Anterior cingulate cortex (tissue), 58 donors: ENCODE results near the gene LRRC4C.

Experiments used
- DNase-seq, 58 donors: peaks; one replicate each; lab custom pipeline; 2025; lab: John Stamatoyannopoulos, UW

The LRRC4C gene

DNA sequence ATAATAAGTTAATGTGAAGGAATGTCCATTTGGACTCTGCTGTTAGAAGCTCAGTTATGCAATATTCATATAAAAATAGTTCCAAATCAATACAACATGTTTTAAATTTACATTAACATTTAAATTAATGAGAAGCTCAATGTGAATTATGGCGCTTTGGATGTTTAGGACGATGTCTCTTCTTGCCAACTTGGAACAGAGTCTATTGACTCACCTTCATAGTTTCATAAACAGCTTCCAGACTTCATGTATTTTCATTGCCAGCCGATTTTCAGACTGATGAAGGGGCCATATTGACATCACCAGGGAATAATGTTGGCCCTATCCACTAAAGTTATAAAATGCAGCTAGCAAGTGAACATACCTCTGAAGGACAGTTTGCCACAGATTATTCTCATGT lies 1136.2 kb downstream of the LRRC4C start:
- no peak for DNase-seq

DNA sequence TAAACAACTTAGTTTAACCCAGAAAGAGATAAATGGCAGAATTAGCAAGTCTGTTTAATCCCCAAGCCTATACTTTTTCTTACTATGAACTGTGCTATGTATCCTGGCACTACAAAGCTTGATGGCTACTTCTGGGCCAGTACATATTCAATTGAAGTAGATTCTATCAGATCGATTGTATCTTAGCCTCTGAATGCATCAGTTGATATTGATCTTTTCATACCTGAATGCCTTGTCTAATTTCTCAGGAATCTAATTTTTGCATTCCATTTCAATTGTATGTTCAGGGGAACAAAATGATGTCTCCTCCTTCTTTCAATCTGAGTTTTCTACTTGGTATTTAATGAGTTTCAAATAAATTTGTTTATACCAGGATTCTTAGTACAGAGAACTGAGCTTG lies 1137.9 kb downstream of the LRRC4C start:
- no peak for DNase-seq

DNA sequence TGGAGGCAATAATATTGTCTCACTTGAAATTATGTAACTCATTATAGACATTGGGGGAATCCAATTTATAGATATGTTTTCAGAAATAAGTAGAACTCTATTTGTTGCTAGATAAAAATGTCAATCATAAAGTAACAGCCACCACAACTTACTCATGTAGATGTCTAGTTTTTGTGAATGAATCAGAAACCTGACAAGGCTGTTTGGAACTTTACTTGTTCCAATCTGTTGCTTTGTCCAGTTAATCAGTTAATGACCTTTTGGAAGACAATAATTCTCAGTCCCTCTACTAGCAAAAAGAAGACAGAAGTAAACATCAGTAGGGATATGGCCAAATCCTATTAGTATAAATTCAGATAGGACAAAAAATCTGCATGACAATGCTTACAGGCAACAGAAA lies 1143.3 kb downstream of the LRRC4C start:
- DNase-seq = no peak

DNA sequence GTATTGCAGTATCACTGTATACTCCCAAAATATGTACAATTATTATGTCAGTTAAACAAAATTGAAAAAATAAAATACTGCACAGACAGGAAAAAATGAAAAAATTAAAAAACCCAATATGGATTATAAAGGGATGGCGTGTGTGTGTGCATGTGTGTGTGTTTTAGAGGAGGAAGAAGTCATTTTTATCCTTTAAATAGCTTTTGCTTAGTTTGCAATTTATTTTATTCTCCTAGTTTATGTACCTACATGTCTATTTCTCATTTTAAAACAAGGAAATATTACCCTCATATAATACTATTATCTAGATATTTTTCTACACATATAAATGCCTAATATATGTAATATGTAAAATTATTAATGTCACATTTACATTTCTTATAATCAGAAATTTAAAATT lies 1144.3 kb downstream of the LRRC4C start:
- DNase-seq = no peak

DNA sequence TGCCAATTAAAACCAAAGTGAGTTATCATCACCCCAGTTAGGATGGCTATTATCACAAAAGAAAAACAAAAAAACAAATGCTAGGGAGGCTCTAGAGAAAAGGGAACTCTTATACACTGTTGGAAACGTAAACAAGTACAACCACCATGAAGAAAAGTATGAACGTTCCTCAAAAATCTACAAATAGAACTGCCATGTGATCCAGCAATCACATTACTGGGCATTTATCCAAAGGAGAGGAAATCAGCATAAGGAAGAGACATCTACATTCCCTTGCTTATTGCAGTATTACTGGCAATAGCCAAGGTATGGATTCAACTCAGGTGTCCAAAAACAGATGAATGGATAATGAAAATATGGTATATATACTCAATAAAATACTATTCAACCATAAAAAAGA lies 1145.1 kb downstream of the LRRC4C start:
- DNase-seq = no peak

DNA sequence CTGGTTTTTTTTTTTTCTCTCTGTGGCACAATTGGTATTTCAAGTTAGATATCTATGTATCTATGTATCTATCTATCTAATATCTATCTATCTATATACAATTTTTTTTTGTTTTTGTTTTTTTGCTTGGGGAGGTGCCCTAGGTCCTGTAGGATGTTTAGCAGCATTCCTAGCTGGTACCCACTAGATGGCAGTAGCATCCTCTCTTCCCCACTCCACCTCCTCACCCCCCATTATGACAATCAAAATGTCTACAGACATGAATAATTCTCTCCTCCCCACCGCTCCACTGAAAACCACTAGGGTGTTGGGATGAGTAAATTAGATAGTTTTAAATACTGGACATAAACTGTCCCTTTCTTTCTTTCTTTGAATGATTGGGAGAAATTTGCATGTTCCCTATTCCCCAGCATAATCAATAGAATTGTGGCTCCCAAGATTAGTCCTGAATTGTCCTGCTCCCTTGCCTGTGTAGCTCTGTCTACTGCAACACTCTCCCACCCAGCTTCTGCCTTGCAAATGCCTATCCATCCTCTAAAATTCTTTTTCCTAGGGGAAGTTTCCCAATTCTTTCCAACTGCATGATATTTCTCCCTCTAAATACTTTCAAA lies 1152.4 kb downstream of the LRRC4C start:
- DNase-seq = peak in 3 of 58 donors; percentile 19 to 24 (median 19)

DNA sequence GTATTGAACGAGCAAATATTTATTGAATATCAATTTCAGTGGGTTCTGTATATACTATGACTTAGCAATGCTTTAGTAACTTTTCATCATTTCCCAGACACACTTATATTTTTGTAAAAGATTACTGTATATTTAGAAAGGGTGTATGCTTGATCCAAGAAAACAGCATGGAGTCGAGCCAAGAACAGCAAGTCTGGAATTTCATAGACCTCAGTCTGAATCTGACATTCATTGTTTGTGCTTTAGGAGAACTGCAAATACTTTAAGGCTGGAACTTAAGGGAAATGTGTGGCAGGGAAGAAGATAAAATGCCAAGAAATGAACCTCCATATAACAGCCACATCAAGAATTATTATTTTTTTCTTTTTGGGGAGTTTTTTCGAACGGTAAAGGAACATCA lies 1156.8 kb downstream of the LRRC4C start:
- no peak for DNase-seq

DNA sequence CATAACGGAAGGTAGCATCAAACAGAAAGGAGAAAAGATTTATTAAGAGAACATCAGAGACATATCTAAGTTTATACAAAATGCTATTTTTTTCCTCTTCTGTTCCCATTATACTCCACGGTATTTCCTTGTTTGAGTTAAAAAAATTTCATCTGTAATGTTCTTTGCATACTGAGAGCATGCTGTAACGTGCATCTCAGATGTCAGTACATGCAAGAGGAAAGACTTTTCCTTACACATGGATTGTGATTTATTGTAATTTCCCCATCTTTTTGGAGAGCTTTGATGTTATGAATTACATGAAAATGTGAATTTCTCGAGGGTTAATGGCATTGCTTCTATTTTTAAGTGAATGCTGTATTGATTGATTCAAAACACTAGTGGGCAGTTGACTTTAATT lies 1164.0 kb downstream of the LRRC4C start:
- no peak for DNase-seq

DNA sequence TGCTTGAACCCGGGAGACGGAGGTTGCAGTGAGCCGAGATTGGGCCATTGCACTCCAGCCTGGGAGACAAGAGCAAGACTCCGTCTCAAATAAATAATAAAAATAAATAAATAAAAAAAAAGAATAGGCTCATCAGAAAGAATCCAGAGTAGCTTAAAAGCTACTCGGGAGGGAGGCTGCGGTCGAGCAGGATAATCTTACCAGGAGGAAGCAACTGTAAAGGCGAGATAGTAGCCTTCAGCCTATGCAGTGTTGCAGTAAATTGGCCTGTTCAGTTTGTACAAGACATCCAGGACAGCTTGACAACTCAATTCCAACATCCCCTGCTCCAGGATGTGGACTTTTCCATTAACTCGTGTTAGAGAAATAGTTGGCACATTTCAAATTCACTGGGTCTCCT lies 1164.7 kb downstream of the LRRC4C start:
- DNase-seq = no peak

DNA sequence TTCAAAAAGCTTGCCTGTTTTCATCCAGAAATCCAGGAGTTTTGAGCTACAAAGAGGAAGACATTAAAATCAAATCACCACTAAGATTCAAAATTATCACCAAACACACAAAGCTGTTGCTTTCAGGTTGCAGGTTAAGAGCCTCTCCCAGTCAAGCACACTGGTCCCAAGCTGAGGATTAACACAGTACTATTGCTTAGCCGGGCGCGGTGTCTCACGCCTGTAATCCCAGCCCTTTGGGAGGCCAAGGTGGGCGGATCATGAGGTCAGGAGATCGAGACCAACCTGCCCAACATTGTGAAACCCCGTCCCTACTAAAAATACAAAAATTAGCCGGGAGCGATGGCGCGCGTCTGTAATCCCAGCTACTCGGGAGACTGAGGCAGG lies 1165.1 kb downstream of the LRRC4C start:
- DNase-seq = peak in 1 of 58 donors; percentile 17

DNA sequence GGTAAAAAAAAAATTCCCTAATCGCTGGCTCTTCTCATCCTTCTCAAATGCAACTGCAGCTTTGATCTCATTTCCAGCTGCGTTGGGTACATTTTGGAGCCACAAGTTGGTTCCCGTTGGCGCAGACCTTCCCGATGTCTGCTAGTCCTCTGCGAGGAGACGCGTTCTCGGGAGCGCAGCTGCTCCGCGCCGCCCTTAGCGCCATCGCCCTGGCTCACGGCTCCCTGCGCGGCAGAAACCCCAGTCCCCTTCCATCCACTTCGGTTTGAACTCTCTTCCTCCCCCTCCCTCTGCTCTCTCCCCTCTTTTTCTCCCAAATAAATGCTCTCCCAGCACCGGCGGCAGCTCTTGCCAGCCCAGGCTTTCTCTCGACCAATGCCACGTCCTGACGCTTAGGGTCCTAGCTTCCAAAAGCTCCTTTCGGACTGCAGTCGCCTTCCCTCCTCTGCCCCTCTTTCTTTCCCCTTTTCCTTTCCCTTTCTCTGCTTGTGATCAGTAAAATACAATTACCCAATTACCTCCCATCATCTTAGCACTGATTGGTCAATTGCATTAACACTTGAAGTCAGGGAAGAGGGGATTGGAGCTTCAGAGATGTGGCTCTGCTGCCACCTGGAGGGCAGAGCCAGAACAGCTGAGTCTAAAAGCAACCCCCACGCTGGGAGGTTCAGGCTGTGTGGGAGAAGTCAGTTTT lies 1165.7 kb downstream of the LRRC4C start:
- DNase-seq = peak in 56 of 58 donors; percentile 37 to 93 (median 76)

DNA sequence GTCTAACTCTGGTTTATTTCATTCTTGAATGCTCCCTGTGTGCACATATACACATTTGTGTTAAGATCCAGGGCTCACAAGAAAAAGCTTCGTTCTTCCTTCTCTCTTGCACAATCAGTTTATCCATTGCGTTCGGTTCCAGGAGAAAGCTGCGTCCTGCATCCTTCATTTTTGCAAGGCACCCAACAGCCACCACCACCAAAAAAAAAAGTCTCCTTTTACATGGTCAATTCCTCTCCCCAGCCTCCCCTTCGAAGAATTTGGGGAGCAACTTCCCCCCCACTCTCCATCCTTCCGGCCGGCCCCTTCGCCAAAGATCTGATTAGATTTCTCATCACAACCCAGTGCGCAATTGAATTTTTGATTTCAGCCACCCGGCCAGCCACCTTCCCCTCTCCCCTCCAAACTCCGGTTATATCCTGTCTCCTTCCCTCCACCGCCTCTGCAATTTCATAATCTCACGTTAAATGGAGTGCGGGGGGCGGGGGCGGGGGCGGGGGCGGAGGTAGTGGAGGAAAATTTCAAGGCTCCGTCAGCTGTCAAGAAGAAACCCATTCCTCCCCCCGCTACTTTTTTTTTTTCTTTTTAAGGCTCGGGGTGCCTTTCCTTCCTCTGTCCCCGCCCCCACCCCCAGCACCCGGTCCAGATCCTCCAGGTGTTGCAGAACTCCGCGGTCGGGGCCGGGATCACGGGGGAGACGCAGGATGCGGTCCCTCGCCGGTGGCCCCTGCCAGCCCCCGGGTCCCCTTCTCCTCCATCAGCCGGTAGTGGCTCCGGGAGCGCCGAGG lies 1166.5 kb downstream of the LRRC4C start:
- DNase-seq = peak in 11 of 58 donors; percentile 19 to 70 (median 32)

DNA sequence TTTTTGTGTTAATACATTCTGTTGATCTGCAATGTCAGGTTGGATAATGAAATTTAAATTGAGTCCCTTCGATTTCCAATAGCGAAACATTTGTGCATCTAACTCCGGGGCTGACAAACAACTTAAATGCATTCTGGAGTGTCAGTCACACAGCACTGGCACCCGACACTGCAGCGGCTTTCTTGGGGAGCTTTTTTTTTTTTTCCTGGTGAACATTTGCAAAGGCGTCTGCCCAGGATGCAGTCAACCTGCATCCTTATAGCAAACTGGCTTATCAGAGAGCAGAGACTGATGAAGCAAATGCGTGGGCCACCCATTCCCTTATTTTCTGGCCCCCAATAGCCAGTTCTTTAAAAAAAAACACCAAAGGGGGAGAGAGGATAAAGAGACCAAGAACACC lies 1167.7 kb downstream of the LRRC4C start:
- peak in 6 of 58 donors; percentile 7 to 70 (median 46) for DNase-seq

DNA sequence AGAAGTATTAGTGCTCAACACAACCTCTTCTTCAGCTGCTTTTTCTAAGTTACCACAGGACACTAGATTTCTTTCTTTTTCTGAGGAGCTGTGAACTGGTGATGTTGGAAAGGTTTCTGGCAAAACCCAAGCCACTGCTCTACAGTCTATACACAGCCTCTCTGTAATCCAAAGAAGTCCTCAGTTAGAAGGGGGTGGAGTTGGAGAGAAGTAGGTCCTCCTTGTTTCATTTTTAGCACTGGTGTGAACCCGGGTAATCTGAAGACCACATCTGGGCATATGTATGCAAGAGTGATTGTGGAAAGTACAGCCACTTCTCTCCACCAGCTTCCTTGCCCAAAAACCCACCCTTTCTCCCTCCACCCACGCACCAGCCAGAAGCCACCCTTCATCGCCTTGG lies 1168.1 kb downstream of the LRRC4C start:
- DNase-seq = peak in 9 of 58 donors; percentile 14 to 70 (median 45)

DNA sequence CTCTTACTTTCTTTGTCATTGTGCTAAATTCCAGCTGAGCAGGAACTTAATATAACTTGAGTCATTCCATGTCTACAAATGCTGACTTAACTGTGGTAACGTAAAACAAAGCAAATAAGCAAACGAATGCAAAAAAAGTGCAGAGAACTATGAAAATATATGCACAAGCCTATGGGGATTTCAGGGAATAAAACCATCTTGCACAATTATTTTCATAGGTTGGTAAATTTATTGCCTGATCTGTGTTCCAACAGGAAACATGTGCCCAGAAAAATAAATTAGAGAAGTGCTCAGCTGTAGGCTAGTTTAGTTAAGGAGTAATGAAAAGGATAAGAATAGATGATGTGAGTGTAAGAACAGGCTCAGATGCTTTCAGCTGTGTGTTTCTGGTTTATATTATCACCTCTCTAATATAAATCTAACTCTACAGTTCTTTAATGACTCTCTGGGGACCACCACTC lies 1169.3 kb downstream of the LRRC4C start:
- DNase-seq = no peak

DNA sequence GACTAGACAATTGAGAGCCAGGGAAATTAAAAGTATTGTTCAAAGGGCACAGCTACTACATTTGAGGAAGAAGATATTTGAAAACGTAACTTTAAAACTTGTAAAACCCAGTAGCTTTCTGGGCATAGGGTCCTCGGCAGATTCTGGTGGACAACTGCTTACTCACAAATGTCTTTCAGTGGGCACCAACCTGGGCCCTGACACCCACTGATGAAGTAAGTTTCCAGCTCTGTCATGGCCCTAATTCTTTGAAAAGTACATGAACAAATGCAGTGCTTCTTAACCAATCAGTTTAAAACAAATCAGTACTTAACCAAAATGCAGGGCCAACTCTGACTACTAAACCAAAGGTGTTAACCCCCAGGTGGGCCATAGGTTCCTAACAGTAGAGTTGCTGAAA lies 1170.1 kb downstream of the LRRC4C start:
- no peak for DNase-seq

DNA sequence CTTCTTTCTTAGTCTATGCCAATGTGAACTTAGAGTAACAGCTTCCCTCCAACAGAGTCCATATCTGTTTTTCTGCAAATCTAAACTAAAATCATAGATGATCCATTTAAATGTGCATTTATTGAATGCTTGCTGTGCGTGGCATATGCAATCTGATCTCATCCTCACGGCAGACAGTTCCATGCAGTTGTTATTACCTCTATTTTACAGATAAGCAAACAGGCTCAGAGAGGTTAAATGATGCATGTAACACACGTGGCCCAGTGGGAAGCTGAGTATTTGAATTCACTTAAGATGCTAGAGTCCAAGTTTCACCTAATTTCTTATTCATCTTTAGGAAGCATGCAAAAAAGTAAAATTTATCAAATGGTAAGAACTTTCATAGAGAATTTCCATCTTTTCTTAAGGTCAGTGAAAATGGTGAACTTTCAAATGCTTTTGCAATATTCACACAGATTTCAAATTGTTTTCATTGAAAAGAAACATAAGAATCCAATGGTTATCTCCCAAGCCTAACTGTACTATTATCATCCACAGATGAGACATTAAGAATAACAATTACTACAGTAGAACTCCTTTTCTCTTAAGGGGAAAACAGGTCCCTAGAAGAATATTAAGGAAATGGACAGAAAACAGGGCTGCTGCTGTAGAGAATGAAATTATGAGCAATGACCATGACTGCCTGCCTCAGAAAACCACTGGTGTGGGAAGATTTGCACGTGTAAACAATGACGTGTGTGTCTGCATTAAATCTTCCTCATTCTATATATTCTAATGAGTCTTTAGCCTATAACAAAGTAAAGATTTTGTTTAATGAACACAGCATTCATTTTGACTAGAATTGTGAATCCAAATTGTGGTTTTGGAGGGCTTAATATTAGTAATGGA lies 1171.3 kb downstream of the LRRC4C start:
- DNase-seq = no peak

DNA sequence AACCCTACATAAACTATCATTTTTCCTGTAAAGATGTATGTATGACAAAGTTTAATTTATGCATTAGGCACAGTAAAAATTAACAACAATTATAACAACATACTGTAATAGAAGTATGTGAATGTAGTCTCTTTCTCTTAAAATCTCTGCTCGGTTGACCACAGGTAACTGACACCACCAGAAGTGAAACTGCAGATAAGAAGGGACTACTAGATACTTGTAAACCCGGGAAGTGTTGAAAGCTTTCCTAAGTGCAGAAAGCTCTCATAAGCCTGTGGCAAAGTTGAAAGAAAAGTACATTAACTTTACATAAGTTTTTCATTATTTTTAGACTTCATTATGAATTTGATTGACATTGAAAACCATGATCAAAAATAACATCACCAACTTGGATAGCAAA lies 1173.3 kb downstream of the LRRC4C start:
- no peak for DNase-seq

DNA sequence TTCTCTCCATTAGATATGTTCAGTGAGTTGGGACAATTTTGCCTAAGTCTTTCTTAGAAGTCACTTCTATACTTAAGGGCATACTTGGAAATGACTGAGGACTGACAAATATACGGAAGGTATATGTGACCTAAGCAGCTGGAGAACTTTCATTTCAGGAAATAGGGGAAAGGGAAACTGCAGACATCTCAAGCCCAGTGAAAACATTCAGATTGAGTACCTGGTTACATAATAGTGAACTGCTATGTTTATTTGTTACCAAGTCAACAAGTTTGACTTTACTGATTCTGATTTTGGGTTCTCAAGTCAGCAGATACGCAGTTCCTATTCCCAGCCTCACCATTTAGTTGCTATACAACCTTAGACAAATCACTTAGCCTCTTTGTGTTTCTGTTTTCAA lies 1173.9 kb downstream of the LRRC4C start:
- no peak for DNase-seq

DNA sequence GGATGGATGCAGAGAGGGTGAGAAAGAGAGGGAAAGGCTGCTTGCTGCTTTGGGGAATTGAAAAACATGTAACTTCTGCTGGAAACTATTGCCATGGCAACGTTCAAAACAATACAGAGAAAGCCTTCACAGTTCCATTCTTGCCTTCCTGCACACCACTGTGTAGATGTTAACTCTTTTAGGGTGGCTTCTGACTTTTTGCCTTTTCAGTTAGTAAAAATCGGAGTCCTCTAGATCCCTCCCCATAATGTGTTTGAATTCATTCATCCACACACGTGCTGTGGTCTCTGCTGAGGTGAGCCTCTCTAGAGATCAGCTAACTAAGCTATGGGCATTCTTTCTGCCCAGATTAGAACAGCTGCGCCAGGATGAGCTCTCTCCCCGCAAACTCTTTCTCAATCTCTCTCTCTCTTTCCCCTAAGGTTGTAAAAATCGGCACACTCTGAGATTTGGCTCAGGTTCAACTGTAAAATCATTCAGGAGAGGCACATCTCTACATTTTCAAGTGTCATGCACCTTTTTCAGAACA lies 1178.3 kb downstream of the LRRC4C start:
- peak in 12 of 58 donors; percentile 11 to 64 (median 38) for DNase-seq
